ENCODE data around the gene ARHGEF12.
A peak's percentile ranks its signal among the peaks of the same experiment; 100 is the strongest.

Gene ARHGEF12

DNA sequence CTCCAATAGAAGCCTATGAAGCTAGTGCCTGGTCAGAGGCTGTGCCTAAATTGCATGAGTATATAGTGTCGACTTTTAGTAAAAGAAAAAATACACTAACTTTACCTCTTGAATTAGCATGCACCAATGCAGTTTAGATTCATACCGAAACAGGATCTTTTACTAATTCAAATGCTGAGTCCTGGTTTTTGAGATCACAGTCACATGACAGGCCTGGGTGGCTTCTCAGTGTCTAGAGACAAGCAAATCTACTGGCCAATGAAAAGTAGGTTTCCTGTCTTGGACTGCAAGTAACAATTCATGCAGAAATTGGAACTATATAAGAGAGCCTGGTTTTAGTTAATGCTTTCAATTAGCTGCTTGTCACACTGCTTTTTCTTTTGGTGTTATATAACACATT, 7.2 kb downstream of the ARHGEF12 start:
- DNase-seq: peak; percentile 63

DNA sequence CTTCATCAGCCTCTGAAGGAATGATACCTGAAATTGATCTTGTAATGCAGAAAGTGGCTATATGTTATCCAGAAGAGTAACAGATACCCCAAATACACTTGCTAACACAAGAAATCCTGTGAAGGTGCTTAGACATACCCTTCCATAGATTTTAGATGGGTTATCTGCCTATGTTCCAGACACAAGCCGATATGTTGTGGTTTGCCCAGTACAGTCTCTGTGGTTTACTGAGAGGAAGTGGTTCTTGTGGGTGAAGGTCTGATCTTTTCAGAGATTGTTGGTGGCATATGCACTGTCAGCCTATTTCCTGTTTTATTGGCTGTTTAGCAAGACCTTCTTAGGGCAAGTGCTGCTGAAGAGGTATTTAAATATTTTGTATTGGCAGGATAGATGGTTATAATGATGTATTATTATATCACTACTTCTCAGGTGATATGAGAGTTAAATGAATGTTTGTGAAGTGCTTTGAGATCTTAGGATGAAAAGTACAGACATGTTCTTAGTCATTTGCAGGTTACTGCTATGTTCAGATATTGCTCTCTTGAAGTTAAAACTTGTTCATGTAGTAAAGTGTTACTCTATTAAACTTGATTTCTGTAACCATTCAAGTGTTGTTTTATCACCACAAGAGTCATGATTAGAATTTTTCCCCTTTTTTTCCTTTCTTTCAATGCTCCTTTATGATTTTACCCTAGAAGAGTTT, 8.2 kb downstream of the ARHGEF12 start:
- peak; percentile 89 for DNase-seq

DNA sequence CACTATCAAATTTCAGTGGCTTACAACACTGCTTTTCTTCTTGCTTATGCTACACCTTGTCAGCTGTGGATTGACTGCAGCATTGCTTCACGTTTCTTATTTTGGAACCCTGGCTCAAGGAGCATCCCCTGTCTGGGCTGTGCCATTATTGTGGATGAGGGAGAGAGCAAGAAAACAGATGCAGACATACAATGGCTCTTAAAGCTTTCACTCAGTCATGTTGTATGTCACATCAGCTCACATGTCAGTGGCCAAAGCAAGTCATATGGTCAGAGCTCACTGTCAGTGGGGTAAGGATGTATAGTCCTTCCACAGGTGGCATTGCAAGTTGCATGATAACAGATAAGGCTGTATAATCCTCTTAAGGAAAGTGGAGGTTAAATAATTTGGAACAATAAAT, 10.0 kb downstream of the ARHGEF12 start:
- no peak for DNase-seq

DNA sequence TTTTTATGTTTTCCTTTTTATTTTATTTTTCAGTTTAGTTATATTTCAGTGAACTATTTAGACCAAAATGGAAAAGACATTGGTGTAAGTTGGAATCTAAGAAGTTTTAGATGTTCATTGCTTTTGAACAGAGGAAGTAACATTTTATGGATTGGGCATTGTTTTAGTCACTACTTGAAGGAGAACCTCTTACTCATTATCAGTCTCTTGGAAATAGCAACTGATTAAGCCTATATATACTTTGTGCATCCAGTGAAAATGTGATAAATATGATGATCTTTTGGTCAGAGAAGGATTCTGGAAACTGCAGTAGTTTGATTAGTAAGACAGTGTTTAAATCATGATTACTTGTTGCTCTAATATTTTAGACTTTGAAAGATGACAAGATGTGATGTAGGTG, 14.4 kb downstream of the ARHGEF12 start:
- no peak for DNase-seq

DNA sequence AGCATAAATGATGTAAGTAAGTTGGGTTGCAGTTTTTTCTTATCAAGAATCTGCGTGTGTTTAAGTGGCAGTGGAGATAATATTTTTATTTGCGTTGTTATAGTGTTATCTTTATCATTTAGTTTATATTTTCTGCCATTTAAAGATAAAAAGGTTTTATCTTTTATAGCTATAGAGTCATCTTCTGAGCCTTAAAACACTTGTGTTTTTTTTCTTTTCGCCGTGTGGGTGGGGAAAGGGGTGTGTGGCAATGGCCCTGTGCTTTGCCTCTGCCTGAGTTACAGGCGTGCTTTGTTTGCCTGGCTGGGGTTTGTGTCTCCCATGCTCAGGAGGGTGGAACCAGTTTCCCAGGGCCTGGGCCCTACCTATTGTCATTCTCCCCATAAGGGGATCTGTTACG, 16.2 kb downstream of the ARHGEF12 start:
- DNase-seq: no peak

DNA sequence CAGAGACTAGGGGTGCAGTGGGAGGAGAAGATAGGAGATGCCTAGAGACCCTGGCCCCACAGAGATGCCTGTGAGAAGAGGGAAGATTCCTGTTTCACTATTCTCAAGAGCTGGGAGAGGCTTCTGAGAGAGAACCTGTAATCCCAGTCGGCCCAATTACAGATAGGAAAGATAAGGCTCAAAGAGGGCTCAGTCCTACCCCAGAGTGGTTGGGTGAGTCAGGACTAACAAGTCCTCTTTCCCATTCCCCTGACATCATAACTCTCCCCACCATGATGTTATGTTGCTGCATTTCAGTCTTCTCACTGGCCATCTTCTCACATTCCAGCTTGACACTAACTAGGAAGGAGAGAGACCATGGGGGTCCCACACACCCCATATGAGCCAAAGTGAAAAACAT, 17.9 kb downstream of the ARHGEF12 start:
- DNase-seq: no peak

DNA sequence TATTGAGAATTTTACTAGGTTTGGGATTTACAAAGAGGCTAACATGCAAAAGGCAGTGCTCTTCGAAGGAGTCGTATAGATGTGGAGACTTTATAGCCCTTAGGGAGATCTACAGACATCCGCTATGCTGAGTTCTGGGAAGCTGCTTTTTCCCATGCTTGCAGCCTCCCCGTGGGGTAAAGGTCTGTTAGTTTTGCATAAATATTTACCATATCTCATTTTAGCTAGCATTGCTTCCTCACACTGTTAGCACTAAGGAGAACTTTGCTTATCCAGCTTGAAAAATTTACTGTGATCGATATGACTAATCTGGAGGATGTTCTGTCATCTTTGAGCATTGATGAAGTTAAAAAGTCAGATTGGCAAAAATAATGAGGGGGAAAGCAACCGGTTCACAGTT, 18.6 kb downstream of the ARHGEF12 start:
- DNase-seq: no peak

DNA sequence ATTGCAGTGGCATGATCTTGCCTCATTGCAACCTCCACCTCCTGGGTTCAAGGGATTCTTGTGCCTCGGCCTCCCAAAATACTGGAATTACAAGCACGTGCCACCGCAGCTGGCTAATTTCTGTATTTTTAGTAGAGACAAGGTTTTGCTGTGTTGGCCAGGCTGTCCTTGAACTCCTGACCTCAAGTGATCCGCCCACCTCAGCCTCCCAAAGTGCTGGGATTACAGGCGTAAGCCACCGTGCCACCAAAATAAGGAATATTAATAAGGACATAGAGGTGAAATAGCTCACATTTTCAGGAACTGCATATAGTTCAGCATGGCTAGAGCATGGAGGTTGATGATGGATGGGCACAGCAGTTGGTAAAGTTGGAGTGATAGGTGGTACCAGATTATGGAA, 21.4 kb downstream of the ARHGEF12 start:
- DNase-seq: no peak

DNA sequence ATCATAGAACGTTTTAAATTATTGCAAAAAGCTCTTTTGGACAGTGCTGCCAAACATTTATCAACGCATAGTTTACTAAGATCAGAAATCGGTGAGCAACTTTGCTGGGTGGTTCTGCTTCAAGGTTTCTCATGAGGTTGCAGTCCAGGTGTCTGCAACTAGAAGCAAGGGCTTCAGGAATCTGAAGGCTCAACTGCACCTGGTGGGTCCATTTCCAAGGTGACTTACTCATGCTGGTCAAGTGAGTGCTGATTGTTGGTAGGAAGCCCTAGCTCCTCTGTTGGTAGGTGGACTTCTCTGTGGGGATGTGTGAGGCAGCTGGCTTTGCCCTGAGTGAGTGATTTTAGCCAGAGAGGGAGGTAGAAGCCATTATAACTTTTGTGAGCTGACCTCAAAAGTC, 22.5 kb downstream of the ARHGEF12 start:
- no peak for DNase-seq

DNA sequence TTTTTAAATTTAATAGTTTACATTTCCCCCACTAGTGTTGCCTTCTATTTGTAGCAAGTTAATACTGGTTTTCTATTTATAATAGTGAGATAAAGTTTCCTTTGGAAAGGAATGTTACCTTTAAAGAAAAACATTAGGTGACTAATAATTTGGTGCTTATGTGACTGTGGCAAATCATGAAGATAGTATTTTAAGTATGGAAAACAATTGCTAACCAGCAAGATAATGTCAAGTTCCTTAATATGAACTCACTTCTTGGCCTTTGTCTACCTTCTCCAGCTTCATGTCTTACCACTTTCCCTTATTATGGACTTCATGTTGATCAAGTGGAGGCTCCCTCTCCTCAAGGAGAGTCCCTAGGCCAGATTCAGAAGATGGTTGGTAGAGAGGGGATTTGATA, 27.2 kb downstream of the ARHGEF12 start:
- DNase-seq: no peak

DNA sequence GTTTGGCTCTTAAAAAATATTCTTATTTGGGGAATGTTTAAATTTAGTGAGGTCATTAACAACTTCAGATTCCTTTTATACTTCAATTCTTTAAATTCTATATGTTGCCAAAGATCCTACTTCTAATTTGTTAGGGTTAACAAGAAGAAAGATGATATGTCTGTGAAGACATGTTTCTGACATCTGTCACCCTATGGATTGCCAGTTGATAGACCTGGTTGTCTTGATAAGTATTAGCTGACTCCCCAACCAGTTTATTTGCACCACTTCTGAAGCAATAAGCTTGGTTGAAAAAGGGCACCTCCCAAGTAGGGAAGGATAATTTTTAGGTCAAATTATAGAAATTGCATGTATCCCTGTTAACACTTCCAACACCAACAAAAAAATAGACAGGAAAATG, 29.3 kb downstream of the ARHGEF12 start:
- no peak for DNase-seq

DNA sequence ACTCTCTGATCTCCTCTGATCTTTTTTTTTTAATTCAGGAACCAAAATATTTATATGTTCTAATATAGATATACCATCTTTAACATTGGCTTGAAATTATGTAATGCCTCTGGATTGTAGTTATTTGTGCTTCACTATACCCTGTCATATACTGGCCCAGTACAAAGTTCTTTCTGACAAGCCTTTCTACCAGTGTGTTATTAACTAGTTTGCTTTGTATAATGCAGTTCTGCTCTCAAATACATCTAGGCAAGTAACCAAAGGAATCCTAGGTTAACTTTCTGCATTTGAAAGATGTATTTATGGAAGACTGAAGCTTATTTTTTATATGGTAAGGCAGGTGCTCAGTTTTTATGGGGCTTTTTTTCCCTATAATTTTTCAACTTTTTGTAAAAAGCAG, 36.1 kb downstream of the ARHGEF12 start:
- DNase-seq: no peak

DNA sequence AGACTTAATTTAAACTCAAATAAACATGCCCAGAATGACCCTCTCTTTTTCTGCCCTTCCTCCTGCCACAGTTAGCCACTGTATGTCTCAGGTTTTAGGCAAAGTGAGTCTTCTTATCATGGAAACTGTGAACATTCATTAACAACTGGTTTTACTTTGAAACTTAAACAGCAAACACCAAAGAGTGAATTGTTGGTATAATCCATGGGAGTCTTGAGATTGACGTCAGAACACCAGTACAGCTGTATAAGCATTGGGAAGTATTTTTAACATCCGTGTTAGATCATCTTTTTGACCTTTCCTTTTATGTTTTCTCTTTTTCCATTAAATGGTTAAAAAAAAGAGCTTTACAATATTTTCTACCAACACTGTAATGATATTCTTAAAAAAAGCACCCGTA, 38.9 kb downstream of the ARHGEF12 start:
- no peak for DNase-seq

DNA sequence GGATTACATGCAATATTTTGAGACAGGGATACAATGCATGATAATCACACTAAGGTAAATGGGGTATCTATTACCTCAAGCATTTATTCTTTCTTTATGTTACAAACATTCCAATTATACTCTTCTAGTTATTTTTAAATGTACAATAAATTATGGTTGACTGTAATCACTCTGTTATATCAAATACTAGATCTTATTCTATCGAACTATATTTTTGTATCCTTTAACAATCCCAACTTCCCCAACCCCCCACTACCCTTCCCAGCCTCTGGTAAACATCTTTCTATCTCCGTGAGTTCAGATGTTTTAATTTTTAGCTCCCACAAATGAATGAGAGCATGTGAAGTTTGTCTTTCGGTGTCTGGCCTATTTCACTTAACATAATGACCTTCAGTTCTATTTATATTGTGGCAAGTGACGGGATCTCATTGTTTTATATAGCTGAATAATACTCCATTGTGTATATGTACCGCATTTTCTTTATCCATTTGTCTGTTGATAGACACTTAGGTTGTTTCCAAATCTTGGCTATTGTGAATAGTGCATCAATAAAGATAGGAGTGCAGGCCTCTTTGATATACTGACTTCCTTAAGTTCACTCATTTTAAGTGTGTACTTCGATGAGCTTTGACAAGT, 40.5 kb downstream of the ARHGEF12 start:
- no peak for DNase-seq

DNA sequence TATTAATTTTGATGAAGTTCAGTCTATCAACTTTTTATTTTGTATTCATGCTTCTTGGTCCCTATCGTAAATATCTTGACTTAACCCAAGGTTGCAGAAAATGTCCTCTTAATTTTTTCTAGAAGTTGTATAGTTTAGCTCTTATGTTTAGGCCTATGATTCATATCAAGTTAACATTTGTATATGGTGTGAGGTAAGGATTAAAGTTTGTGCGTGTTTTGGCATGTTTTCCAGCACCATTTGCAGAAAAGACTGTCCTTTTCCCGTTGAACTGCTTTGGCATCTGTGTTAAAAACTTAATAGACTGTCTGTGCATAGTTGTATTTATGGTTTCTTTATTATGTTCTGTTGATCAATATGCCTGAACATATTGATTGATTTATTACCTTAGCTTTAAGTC, 42.3 kb downstream of the ARHGEF12 start:
- DNase-seq: no peak

DNA sequence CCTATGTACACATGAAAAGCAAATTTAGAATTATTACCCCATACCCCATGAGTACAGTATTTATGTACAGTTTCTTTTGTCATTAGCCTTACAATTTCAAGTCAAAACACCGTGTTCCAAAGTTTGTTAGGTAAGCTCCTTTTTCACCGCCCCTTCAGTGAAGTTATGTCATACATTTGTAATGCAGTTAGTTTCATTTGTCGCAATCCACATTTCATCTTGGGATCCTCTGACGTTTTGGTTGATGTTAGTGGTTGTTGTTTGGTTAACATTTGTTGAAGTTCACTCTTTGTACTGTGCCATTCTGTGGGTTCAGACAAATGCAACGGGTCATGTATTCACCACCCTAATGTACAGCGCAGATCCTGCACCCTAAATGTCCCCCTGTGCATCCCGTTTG, 45.2 kb downstream of the ARHGEF12 start:
- DNase-seq: no peak

DNA sequence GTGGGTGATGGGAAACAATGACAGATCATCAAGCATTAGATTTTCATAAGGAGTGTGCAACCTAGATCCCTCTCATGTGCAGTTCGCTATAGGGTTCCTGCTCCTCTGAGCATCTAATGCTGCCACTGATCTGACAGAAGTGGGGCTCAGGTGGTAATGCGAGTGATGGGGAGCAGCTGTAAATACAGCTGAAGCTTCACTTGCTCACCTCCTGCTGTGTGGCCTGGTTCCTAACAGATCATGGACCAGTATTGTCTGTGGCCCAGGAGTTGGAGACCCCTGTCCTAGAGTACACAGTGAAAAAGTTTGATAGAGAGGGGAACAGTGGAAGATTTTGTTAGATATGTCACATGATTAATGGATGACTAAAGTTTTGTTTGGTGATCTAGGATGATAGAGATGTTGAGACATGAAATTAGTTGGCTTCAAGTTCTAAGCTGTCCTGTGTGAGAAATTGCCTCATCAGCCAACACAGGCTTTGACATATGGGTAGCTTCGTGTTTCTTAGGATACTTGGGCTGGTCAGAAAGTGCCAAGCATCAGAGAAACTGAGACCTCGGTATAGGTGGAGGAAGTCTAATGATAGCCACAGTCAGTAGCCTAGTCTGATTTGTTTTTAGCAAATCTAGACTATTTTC, 47.4 kb downstream of the ARHGEF12 start:
- DNase-seq: no peak

DNA sequence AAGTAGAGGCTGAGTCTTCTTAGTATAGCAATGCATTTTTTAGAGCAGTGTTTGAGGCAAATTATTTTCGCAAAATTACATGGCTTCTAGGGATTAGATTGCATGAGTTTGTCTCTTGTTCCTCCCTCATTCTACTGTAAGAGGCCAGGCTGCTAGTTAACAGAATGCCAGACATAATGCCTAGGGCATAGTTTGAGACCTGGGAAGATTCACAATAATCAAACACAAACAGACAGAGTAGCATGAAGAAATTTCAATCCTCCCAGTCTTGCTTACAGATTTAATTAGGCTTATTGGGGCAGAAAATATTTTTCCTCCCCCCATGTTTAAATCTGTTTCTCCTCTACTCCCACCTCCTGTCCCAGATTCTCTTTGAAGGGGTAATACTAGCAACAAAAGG, 48.3 kb downstream of the ARHGEF12 start:
- DNase-seq: no peak

DNA sequence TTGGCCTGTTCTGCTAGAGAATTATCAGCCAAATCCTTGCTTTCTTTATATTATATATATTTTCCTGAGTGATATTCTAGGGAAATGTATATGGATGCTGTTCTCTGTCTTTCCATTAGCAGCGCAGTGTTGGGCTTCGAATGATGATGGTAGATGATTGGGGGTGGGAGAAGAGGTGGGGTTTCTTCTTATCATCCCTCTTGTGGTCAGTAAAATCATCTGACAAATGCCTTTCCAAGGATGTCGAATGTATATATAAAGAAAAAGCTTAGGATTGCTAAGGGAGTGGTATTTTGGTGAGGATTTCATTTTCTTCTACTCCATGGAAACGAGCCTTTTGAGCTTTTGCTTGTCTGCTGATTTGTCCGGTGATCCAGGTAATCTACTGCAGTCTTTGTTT, 48.9 kb downstream of the ARHGEF12 start:
- DNase-seq: no peak

DNA sequence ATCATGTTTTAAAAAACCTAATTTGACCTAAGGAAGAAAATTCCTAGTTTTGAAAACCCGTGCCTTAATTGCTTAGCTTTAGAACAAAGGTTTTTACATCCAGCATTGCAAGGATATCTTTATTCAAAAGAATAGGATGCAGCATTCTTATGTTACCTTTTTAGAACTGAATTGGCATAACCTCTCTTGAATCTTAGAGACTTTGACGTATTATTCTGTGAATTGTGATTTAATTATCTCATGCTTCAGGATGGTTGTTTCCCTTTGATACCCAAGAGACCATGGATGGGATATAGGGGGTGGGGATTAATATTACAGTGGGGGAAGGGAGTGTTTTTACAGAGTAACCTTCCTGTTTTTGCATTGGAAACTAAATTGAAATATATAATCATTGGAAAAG, 49.4 kb downstream of the ARHGEF12 start:
- no peak for DNase-seq

DNA sequence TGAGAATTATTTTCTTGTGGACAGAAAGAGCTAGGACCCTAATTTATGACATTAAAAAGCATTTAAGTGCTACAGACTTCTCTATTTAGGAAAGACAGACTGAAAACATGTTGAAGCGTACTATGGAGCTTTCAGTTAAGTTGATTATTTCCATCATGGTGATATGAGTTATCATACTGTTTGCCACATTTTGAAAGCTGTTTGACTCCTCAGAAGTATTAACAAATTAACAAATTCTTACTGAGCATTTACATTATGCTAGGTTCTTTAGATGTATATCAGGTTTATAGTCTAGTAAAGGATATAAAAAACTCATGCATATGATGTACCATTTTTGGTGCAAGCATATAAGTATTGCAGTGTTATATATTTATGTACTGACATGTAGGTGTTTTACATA, 50.1 kb downstream of the ARHGEF12 start:
- DNase-seq: no peak

DNA sequence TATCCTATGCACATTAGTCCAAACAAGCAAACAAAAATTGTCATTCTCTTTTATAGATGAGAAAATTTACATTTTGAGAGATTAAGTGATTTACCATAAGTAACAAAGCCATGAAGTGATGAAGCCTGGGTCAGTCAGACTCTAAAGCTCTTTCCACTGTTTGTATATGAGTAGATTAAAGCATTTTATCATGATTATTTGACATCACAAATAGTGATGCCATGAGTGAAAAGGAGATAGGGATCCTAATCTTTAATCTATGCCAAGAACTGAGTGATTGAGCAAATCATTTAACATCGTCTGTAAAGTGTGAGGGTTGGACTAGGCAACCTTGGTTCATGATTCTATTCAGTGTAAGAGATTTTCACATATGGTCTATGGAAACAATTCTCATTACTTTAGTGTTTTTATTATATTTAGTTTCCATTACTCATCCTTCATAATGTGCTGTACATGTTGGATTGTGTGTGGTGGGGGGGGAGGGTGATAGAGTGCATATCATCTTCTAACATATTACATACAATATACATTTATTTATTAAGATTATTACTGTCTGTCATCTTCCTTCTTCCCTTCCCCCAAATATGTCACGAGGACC, 50.7 kb downstream of the ARHGEF12 start:
- no peak for DNase-seq

DNA sequence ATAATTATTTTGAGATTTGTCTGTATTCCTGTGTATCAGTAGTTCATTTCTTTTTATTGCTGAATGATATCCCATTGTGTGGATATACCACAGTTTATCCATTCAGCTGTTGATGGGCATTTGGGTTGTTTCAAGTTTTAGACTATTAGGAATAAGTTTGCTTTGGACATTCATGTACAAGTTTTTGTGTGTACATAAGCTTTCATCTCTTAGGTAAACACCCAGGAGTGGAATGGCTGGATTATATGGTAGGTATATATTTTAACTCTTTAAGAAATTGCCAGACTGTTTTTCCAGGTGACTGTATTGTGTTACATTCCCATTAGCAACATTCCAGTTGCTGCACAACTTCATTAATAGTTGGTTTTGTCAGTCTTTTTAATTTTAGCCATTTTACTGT, 52.0 kb downstream of the ARHGEF12 start:
- DNase-seq: no peak

All from activated CD4-positive, alpha-beta T cell treated with anti-CD3 and anti-CD28 coated beads, Interleukin-10, Interleukin-2, amounts not matched to agents 100 ng/mL and 50 ng/mL, durations not matched to agents 16 hours and 8 hours (primary cell).